Neutrophil (primary cell): ENCODE measurements around the gene PXMP2.
A peak's percentile ranks its signal among the peaks of the same experiment; 100 is the strongest.

Source experiments
- H3K27ac ChIP-seq: fragments of 200-600 bp; sonication (generic); 2 replicates; pipeline ENCODE4 v1.5.1; 2016; ENCODE audit warnings: mild to moderate bottlenecking, moderate library complexity
- H3K27me3 ChIP-seq: fragments of 200-600 bp; sonication (generic); 2 replicates; pipeline ENCODE4 v1.6.0; 2016; ENCODE audit warnings: mild to moderate bottlenecking
- H3K36me3 ChIP-seq: fragments of 200-600 bp; sonication (generic); 2 replicates; pipeline ENCODE4 v1.5.1; 2017
- H3K4me1 ChIP-seq, 2 experiments: fragments of 200-600 bp in 1 of 2; sonication (generic) in 1 of 2; 1 replicate in 1 of 2; 2 replicates in 1 of 2; pipeline versions ENCODE4 v1.5.1 to v1.6.1; 2013 to 2016; ENCODE audit warnings: low read depth in 1 of 2, low read length in 1 of 2, mild to moderate bottlenecking in 1 of 2, moderate library complexity in 1 of 2; ENCODE audit not compliant: control insufficient read depth in 1 of 2, insufficient read depth in 1 of 2
- H3K4me3 ChIP-seq, 2 experiments: fragments of 200-600 bp in 1 of 2; sonication (generic) in 1 of 2; 1 replicate in 1 of 2; 2 replicates in 1 of 2; pipeline ENCODE4 v1.5.1; 2013 to 2016; ENCODE audit warnings: low read depth in 1 of 2, low read length in 1 of 2, mild to moderate bottlenecking in 1 of 2, moderate library complexity in 1 of 2
- H3K9me3 ChIP-seq: fragments of 200-600 bp; sonication (generic); 2 replicates; pipeline ENCODE4 v1.5.1; 2016
- CTCF ChIP-seq: fragments of 200-600 bp; sonication (generic); IDR thresholded peaks from 2 replicates; pipeline ENCODE4 v1.5.1; 2016; ENCODE audit warnings: antibody characterized with exemption

The PXMP2 gene

GRCh38 chr12:132711080-132711843 is 23.9 kb downstream of the PXMP2 start:
- peak overlapping the region; percentile 82 for H3K27ac ChIP-seq
- TF ChIP-seq CTCF = no peak
- H3K9me3 ChIP-seq = no peaks in the 10 kb centered on the region
- no peaks in the 10 kb centered on the region for H3K27me3 ChIP-seq
- H3K36me3 ChIP-seq = no peaks in the 10 kb centered on the region
- H3K4me3 ChIP-seq = peak overlapping the region; percentile 77 to 83
- peaks cover 16% of the 10 kb centered on the region in 2 experiments for H3K4me1 ChIP-seq

GRCh38 chr12:132713123-132713522 is 25.7 kb downstream of the PXMP2 start:
- Histone ChIP-seq H3K27me3 (no peaks in the 10 kb centered on the region), H3K27ac (no peak overlapping the region), H3K4me1 (peaks cover 16% of the 10 kb centered on the region in 2 experiments), H3K4me3 (no peak overlapping the region), H3K9me3 (no peaks in the 10 kb centered on the region), H3K36me3 (peaks cover 10% of the 10 kb centered on the region)
- no peak for TF ChIP-seq CTCF

GRCh38 chr12:132715874-132716273 is 28.5 kb downstream of the PXMP2 start:
- TF ChIP-seq CTCF = no peak
- Histone ChIP-seq H3K4me3 (no peak overlapping the region), H3K9me3 (no peaks in the 10 kb centered on the region), H3K36me3 (peaks cover 31% of the 10 kb centered on the region), H3K27me3 (no peaks in the 10 kb centered on the region), H3K27ac (no peak overlapping the region), H3K4me1 (peaks cover 9 to 10% of the 10 kb centered on the region in 2 experiments)

- H3K4me1 ChIP-seq = peaks cover 6% of the 10 kb centered on the region in 2 experiments
- H3K9me3 ChIP-seq = no peaks in the 10 kb centered on the region
- H3K27me3 ChIP-seq = no peaks in the 10 kb centered on the region
- peaks cover 36% of the 10 kb centered on the region for H3K36me3 ChIP-seq
- H3K27ac ChIP-seq = no peak overlapping the region
- TF ChIP-seq CTCF = no peak
- H3K4me3 ChIP-seq = no peak overlapping the region
These were observed 29.0 kb downstream of the PXMP2 start for GRCh38 chr12:132716356-132716755.

- no peak overlapping the region for H3K4me3 ChIP-seq
- H3K27me3 ChIP-seq = no peaks in the 10 kb centered on the region
- no peaks in the 10 kb centered on the region for H3K9me3 ChIP-seq
- H3K27ac ChIP-seq = no peak overlapping the region
- H3K36me3 ChIP-seq = peaks cover 38% of the 10 kb centered on the region
- TF ChIP-seq CTCF = no peak
- no peaks in the 10 kb centered on the region for H3K4me1 ChIP-seq
These were observed 29.6 kb downstream of the PXMP2 start for GRCh38 chr12:132717011-132717410.
